ENCODE measurements around the gene ISY1.
"Not testable (repeated sequence)": the region's sequence is repeated elsewhere in the genome, so short reads cannot be mapped to it uniquely, and the experiment has no call there.

The ISY1 gene

GRCh38 chr3:129182390-129183185 is 21.7 kb upstream of the ISY1 start:
- H3K4me3 ChIP-seq (ENCODE audit: low read length), result peak overlapping the region; percentile 92
- TF ChIP-seq ZNF274 (IDR thresholded peaks at IDR 0.05; ENCODE audit: low read depth, low read length), result no peak

GRCh38 chr3:129181819-129182218 is 21.0 kb upstream of the ISY1 start:
- peak overlapping the region; percentile 92; the same call in 1 of the 2 replicates for H3K4me3 ChIP-seq (ENCODE audit: low read length)
- no peak for TF ChIP-seq ZNF274 (IDR thresholded peaks at IDR 0.05; ENCODE audit: low read depth, low read length)

- H3K4me3 ChIP-seq (ENCODE audit: low read length), result no peak overlapping the region
- no peak for TF ChIP-seq ZNF274 (IDR thresholded peaks at IDR 0.05; ENCODE audit: low read depth, low read length)
Measured at GRCh38 chr3:129180461-129180860, 19.6 kb upstream of the ISY1 start.

- TF ChIP-seq ZNF274 (IDR thresholded peaks at IDR 0.05; ENCODE audit: low read depth, low read length), result no peak
- H3K4me3 ChIP-seq (ENCODE audit: low read length), result no peak overlapping the region
Measured at GRCh38 chr3:129176051-129176450, 15.2 kb upstream of the ISY1 start.

GRCh38 chr3:129173725-129174124 is 12.9 kb upstream of the ISY1 start:
- no peak for TF ChIP-seq ZNF274 (IDR thresholded peaks at IDR 0.05; ENCODE audit: low read depth, low read length)

GRCh38 chr3:129173206-129173605 is 12.3 kb upstream of the ISY1 start:
- H3K4me3 ChIP-seq (ENCODE audit: low read length), result no peak overlapping the region
- no peak for TF ChIP-seq ZNF274 (IDR thresholded peaks at IDR 0.05; ENCODE audit: low read depth, low read length)

More at GRCh38 chr3:129173725-129174124, 12.9 kb upstream of the ISY1 start:
- no peak overlapping the region for H3K4me3 ChIP-seq (ENCODE audit: low read length)

GRCh38 chr3:129166579-129167332 is 5.9 kb upstream of the ISY1 start:
- H3K4me3 ChIP-seq (ENCODE audit: low read length), result no peak overlapping the region
- TF ChIP-seq ZNF274 (IDR thresholded peaks at IDR 0.05; ENCODE audit: low read depth, low read length), result no peak

- H3K4me3 ChIP-seq (ENCODE audit: low read length), result not testable (repeated sequence)
Measured at GRCh38 chr3:129165594-129165993, 4.7 kb upstream of the ISY1 start.

GRCh38 chr3:129164500-129164899 is 3.6 kb upstream of the ISY1 start:
- no peak overlapping the region for H3K4me3 ChIP-seq (ENCODE audit: low read length)
- TF ChIP-seq ZNF274 (IDR thresholded peaks at IDR 0.05; ENCODE audit: low read depth, low read length), result no peak

- H3K4me3 ChIP-seq (ENCODE audit: low read length), result no peak overlapping the region; the same call in 1 of the 2 replicates
- no peak for TF ChIP-seq ZNF274 (IDR thresholded peaks at IDR 0.05; ENCODE audit: low read depth, low read length)
Measured at GRCh38 chr3:129162729-129163579, 2.1 kb upstream of the ISY1 start.

- no peak for TF ChIP-seq ZNF274 (IDR thresholded peaks at IDR 0.05; ENCODE audit: low read depth, low read length)
- H3K4me3 ChIP-seq (ENCODE audit: low read length), result peak overlapping the region; percentile 99
Measured at GRCh38 chr3:129161860-129162271, 1.0 kb upstream of the ISY1 start.

GRCh38 chr3:129144786-129145185 is 16.1 kb downstream of the ISY1 start:
- TF ChIP-seq ZNF274 (IDR thresholded peaks at IDR 0.05; ENCODE audit: low read depth, low read length), result no peak
- no peak overlapping the region for H3K4me3 ChIP-seq (ENCODE audit: low read length)

GRCh38 chr3:129141011-129141410 is 19.9 kb downstream of the ISY1 start:
- not testable (repeated sequence) for H3K4me3 ChIP-seq (ENCODE audit: low read length)

- no peak overlapping the region for H3K4me3 ChIP-seq (ENCODE audit: low read length)
- no peak for TF ChIP-seq ZNF274 (IDR thresholded peaks at IDR 0.05; ENCODE audit: low read depth, low read length)
Measured at GRCh38 chr3:129139911-129140310, 21.0 kb downstream of the ISY1 start.

GRCh38 chr3:129136275-129136674 is 24.6 kb downstream of the ISY1 start:
- H3K4me3 ChIP-seq (ENCODE audit: low read length), result not testable (repeated sequence)
